Caco-2 (cell line): ENCODE results near the gene SRSF2. TPM values are rescaled to one million over a fixed set of nuclear protein-coding genes. Genes with fewer than 3 reads are reported as not detected.

Experiments used
- BruUV-seq: library from RNA; stranded (reverse); fragments of 400-500 nt; replicated peaks from 2 replicates; lab custom pipeline; 2021; lab: Mats Ljungman, UMichigan
- CTCF ChIA-PET: fragments of 300-600 bp; sonication (Branson Sonifier 250); formaldehyde crosslinking; loops from one replicate; lab custom pipeline; 2022; ENCODE audit warnings: antibody characterized with exemption; lab: Charles Lee
- POLR2A ChIA-PET: fragments of 300-600 bp; sonication (Branson Sonifier 250); formaldehyde crosslinking; loops from one replicate; lab custom pipeline; 2022; ENCODE audit warnings: antibody characterized with exemption; lab: Charles Lee
- DNase-seq, 2 experiments: peaks; one replicate each; pipeline versions ENCODE4 v3.0.0 to v3.0.0-alpha.2; 2020 to 2022
- H3K27me3 ChIP-seq: replicated peaks from 2 replicates; pipeline ENCODE4 v1.6.0; 2011; ENCODE audit warnings: low read length; ENCODE audit not compliant: control insufficient read depth, insufficient read depth
- H3K36me3 ChIP-seq: 2 replicates; pipeline ENCODE4 v1.5.1; 2011; ENCODE audit warnings: low read length; ENCODE audit not compliant: control insufficient read depth, insufficient read depth
- H3K4me1 ChIP-seq: fragments of 250-450 bp; sonication (Bioruptor Pico); 2 replicates; pipeline ENCODE4 v1.5.1; 2020; ENCODE audit warnings: mild to moderate bottlenecking
- H3K4me3 ChIP-seq: 2 replicates; pipeline ENCODE4 v1.5.1; 2011; ENCODE audit warnings: low read depth, mild to moderate bottlenecking, control low read depth, low read length
- H3K9me3 ChIP-seq: fragments of 250-450 bp; sonication (Bioruptor Pico); 2 replicates; pipeline ENCODE4 v1.5.1; 2020; ENCODE audit warnings: mild to moderate bottlenecking, moderate library complexity
- H3K27ac Mint-ChIP-seq: one replicate; pipeline ENCODE4 v1.8.0; 2022; ENCODE audit warnings: mixed read lengths; ENCODE audit not compliant: unreplicated experiment
- H3K27me3 Mint-ChIP-seq: one replicate; pipeline ENCODE4 v1.8.0; 2022; ENCODE audit warnings: mixed read lengths; ENCODE audit not compliant: insufficient read depth, unreplicated experiment
- H3K36me3 Mint-ChIP-seq: one replicate; pipeline ENCODE4 v1.8.0; 2022; ENCODE audit warnings: mild to moderate bottlenecking, mixed read lengths; ENCODE audit not compliant: insufficient read depth, unreplicated experiment
- H3K4me1 Mint-ChIP-seq: one replicate; pipeline ENCODE4 v1.8.0; 2022; ENCODE audit warnings: low read depth, mixed read lengths; ENCODE audit not compliant: unreplicated experiment
- H3K4me3 Mint-ChIP-seq: one replicate; pipeline ENCODE4 v1.8.0; 2022; ENCODE audit warnings: mild to moderate bottlenecking, moderate library complexity, mixed read lengths; ENCODE audit not compliant: unreplicated experiment
- H3K9me3 Mint-ChIP-seq: one replicate; pipeline ENCODE4 v1.8.0; 2022; ENCODE audit warnings: mixed read lengths; ENCODE audit not compliant: unreplicated experiment
- intact Hi-C: fragments of 100-400 bp; cut with micrococcal nuclease; formaldehyde crosslinking; loops from one replicate; pipeline ENCODE4 v1.10.0; 2022; ENCODE audit not compliant: unreplicated experiment
- total RNA-seq: library from RNA; stranded (reverse); gene quantifications from 2 replicates; pipeline ENCODE4 v1.2.3, GENCODE V29; 2022
- TF ChIP-seq, protein P1 (sequence below), 2 experiments: fragments of 200-600 bp in 1 of 2; IDR thresholded peaks; 1 replicate in 1 of 2; 2 replicates in 1 of 2; pipeline versions ENCODE4 v1.5.1 to v1.8.0; 2011 to 2022; ENCODE audit warnings: antibody characterized with exemption in 1 of 2, control low read depth in 1 of 2, inconsistent platforms in 1 of 2, low read depth in 1 of 2, low read length in 1 of 2, mild to moderate bottlenecking in 1 of 2, moderate library complexity in 1 of 2; ENCODE audit not compliant: insufficient read depth in 1 of 2, severe bottlenecking in 1 of 2, unreplicated experiment in 1 of 2

Gene SRSF2
- total RNA-seq, 1 experiment from 2014 or later: 356 TPM

DNA sequence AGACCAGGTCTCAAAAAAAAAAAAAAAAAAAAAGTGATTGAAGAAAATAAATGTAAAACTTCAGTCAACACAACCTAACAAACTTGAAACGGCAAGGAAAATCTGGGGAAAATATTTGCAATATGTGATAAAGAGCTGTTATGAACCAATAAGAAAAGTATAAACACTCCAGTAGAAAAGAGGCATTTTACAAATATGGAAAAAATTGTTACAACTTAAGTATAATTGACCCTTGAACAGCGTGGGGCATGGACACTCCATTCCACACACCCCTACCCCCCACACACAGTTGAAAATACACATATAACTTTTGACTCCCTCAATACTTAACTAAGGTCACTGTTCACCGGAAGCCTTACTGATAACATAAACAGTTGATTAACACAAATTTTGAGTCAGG is 21.4 kb upstream of the SRSF2 start:
- BruUV-seq: TSS peak; percentile 11
- no peaks in the 10 kb centered on the region for H3K27me3 ChIP-seq
- intact Hi-C loops: no loop called here
- no peak overlapping the region for H3K4me3 ChIP-seq
- TF ChIP-seq, protein P1, sequence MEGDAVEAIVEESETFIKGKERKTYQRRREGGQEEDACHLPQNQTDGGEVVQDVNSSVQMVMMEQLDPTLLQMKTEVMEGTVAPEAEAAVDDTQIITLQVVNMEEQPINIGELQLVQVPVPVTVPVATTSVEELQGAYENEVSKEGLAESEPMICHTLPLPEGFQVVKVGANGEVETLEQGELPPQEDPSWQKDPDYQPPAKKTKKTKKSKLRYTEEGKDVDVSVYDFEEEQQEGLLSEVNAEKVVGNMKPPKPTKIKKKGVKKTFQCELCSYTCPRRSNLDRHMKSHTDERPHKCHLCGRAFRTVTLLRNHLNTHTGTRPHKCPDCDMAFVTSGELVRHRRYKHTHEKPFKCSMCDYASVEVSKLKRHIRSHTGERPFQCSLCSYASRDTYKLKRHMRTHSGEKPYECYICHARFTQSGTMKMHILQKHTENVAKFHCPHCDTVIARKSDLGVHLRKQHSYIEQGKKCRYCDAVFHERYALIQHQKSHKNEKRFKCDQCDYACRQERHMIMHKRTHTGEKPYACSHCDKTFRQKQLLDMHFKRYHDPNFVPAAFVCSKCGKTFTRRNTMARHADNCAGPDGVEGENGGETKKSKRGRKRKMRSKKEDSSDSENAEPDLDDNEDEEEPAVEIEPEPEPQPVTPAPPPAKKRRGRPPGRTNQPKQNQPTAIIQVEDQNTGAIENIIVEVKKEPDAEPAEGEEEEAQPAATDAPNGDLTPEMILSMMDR (IDR thresholded peaks at IDR 0.05; ENCODE audit: insufficient read depth in 1 of 2, low read depth in 1 of 2, low read length in 1 of 2, severe bottlenecking in 1 of 2, unreplicated experiment in 1 of 2): no peak
- DNase-seq: no peak
- Mint-ChIP-seq H3K36me3 (peaks cover 69% of the 10 kb centered on the region), H3K4me1 (peaks cover 15% of the 10 kb centered on the region), H3K27ac (no peak overlapping the region), H3K27me3 (no peaks in the 10 kb centered on the region), H3K4me3 (no peak overlapping the region), H3K9me3 (peaks cover 9% of the 10 kb centered on the region)
- peaks cover 8% of the 10 kb centered on the region for H3K4me1 ChIP-seq
- H3K36me3 ChIP-seq: no peaks in the 10 kb centered on the region; the same call in 1 of the 2 replicates
- ChIA-PET CTCF (no interaction called here), POLR2A (interaction anchor here (0.6 kb wide), 1 partner anchor 146 kb away, joined by 5 read pairs; no protein-coding TSS in a partner anchor)
- peaks cover 9% of the 10 kb centered on the region; the same call in 1 of the 2 replicates for H3K9me3 ChIP-seq

DNA sequence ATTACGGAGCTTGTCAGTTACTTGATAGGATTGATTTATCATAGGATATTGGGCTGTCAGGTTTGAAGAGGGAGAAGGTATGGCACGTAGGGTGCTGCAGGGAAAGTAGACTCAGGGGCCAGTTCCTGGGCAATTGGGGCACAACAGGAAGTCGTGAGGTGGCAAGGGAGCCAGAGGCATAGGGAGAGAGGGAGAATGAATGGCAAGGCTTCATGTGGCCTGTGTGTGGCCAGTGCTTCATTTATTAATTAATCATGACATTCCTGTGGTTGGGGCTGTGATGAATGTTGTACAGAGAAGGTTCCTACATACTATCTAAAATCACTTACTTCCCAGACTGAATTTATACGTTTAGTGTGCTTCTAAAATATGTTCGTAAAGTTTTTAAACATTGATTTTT is 20.1 kb upstream of the SRSF2 start:
- Histone ChIP-seq H3K4me3 (no peak overlapping the region), H3K4me1 (no peaks in the 10 kb centered on the region; the same call in 1 of the 2 replicates), H3K27me3 (no peaks in the 10 kb centered on the region), H3K9me3 (peaks cover 9% of the 10 kb centered on the region; the same call in 1 of the 2 replicates), H3K36me3 (no peaks in the 10 kb centered on the region; the same call in 1 of the 2 replicates)
- Mint-ChIP-seq H3K4me3 (no peak overlapping the region), H3K4me1 (peaks cover 14% of the 10 kb centered on the region), H3K9me3 (peaks cover 8% of the 10 kb centered on the region), H3K36me3 (peaks cover 72% of the 10 kb centered on the region), H3K27ac (no peak overlapping the region), H3K27me3 (no peaks in the 10 kb centered on the region)
- POLR2A ChIA-PET: no interaction called here
- intact Hi-C loops: no loop called here
- DNase-seq: no peak
- TF ChIP-seq, protein P1 (IDR thresholded peaks at IDR 0.05; ENCODE audit: insufficient read depth in 1 of 2, low read depth in 1 of 2, low read length in 1 of 2, severe bottlenecking in 1 of 2, unreplicated experiment in 1 of 2): no peak
- CTCF ChIA-PET: no interaction called here
- no TSS peak for BruUV-seq

DNA sequence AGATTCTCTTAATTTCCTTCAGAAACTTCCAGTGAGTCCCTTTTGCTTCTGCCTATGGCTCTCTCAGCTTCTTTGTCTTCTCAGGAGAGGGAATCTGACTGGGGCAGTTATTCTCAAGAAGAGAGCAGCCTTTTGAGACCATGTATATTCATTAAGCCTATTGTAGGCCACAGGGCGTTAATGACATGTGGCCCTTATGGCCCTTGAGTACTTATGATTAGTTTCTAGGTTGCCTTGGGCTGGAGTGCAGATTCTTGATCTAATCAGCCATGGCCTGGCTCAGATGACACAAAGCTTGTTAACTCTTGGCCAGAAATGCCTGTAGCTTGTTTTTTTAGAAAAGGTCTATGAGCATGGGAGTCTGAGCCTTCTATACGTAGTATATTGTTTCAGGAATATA is 18.2 kb upstream of the SRSF2 start:
- no peak overlapping the region for H3K4me3 ChIP-seq
- H3K27me3 Mint-ChIP-seq: no peaks in the 10 kb centered on the region
- peaks cover 58% of the 10 kb centered on the region for H3K36me3 Mint-ChIP-seq
- no peaks in the 10 kb centered on the region; the same call in 1 of the 2 replicates for H3K36me3 ChIP-seq
- no peak overlapping the region for H3K4me3 Mint-ChIP-seq
- no peaks in the 10 kb centered on the region for H3K9me3 Mint-ChIP-seq
- BruUV-seq: no TSS peak
- TF ChIP-seq, protein P1 (IDR thresholded peaks at IDR 0.05; ENCODE audit: insufficient read depth in 1 of 2, low read depth in 1 of 2, low read length in 1 of 2, severe bottlenecking in 1 of 2, unreplicated experiment in 1 of 2): no peak
- intact Hi-C loops: no loop called here
- no peak overlapping the region for H3K27ac Mint-ChIP-seq
- H3K4me1 ChIP-seq: no peaks in the 10 kb centered on the region
- ChIA-PET CTCF (no interaction called here), POLR2A (interaction anchor here (0.6 kb wide), 1 partner anchor 195 kb away, joined by 3 read pairs; no protein-coding TSS in a partner anchor)
- peaks cover 7% of the 10 kb centered on the region for H3K4me1 Mint-ChIP-seq
- no peaks in the 10 kb centered on the region; the same call in 1 of the 2 replicates for H3K9me3 ChIP-seq
- no peaks in the 10 kb centered on the region for H3K27me3 ChIP-seq
- DNase-seq: no peak
